Activated CD8-positive, alpha-beta memory T cell treated with anti-CD3 and anti-CD28 coated beads for 1 hour (primary cell): ENCODE results near the gene PTCD1.

Experiments used
- DNase-seq, 2 donors: peaks; one replicate each; pipeline ENCODE4 v3.0.0-alpha.2; 2020; ENCODE audit warnings: low read depth in 1 of 2; ENCODE audit errors: extremely low read depth in 1 of 2

Gene PTCD1

GRCh38 chr7:99438573-99439480 lies at the start of gene PTCD1, which contains the start of gene CPSF4:
Gene PTCD1 (minus strand): TSS chr7:99438798. CDS start chr7:99435242, 3,556 bp downstream.
Gene CPSF4 (plus strand): TSS chr7:99438943. CDS start chr7:99439083, 140 bp downstream.
- peak; percentile 66 to 79 for DNase-seq

- DNase-seq = no peak
Observed at GRCh38 chr7:99485094-99485493, 46.5 kb upstream of the PTCD1 start.

GRCh38 chr7:99478464-99479440 lies 40.2 kb upstream of the PTCD1 start:
- DNase-seq = no peak

GRCh38 chr7:99476107-99476506 lies 37.5 kb upstream of the PTCD1 start:
- DNase-seq = no peak

- DNase-seq = no peak
Observed at GRCh38 chr7:99473315-99473596, 34.7 kb upstream of the PTCD1 start.

GRCh38 chr7:99472561-99473314 lies 34.1 kb upstream of the PTCD1 start, which contains the start of gene ZNF789:
Gene ZNF789 (plus strand): TSS chr7:99472890. CDS start chr7:99476457, 3,567 bp downstream.
- peak; percentile 94 to 97 for DNase-seq

- DNase-seq = no peak
Observed at GRCh38 chr7:99469381-99470065, 30.9 kb upstream of the PTCD1 start.

GRCh38 chr7:99468336-99468918 lies 29.8 kb upstream of the PTCD1 start:
- no peak for DNase-seq

- no peak for DNase-seq
Observed at GRCh38 chr7:99465421-99465768, 26.8 kb upstream of the PTCD1 start.

GRCh38 chr7:99461221-99461620 lies 22.6 kb upstream of the PTCD1 start:
- DNase-seq = no peak

GRCh38 chr7:99460651-99461050 lies 22.1 kb upstream of the PTCD1 start:
- no peak for DNase-seq

GRCh38 chr7:99459087-99459486 lies 20.5 kb upstream of the PTCD1 start:
- DNase-seq = no peak

GRCh38 chr7:99457650-99458493 lies 19.3 kb upstream of the PTCD1 start:
- DNase-seq = no peak

- DNase-seq = no peak
Observed at GRCh38 chr7:99457050-99457649, 18.6 kb upstream of the PTCD1 start.

- DNase-seq = no peak
Observed at GRCh38 chr7:99456288-99456687, 17.7 kb upstream of the PTCD1 start.

- no peak for DNase-seq
Observed at GRCh38 chr7:99455874-99456273, 17.3 kb upstream of the PTCD1 start.

- DNase-seq = no peak
Observed at GRCh38 chr7:99453105-99453504, 14.5 kb upstream of the PTCD1 start.

GRCh38 chr7:99452541-99452940 lies 13.9 kb upstream of the PTCD1 start:
- no peak for DNase-seq

- no peak for DNase-seq
Observed at GRCh38 chr7:99451936-99452335, 13.3 kb upstream of the PTCD1 start.
